HepG2 (cell line): ENCODE results near the gene SEC11A. TPM values are rescaled to one million over a fixed set of nuclear protein-coding genes. Genes with fewer than 3 reads are reported as not detected.
A peak's percentile ranks its signal among the peaks of the same experiment; 100 is the strongest.

Source experiments
- BCL6 ChIP-seq: IDR thresholded peaks from 2 replicates; pipeline ENCODE4 v1.6.1; 2016; ENCODE audit warnings: missing genetic modification reagents, missing compliant biosample characterization
- DMAP1 ChIP-seq: IDR thresholded peaks from 2 replicates; pipeline ENCODE4 v1.6.1; 2016
- SRY ChIP-seq: sonication (generic); formaldehyde crosslinking; IDR thresholded peaks from 2 replicates; pipeline ENCODE4 v1.8.0; 2022; ENCODE audit warnings: mild to moderate bottlenecking, missing genetic modification reagents
- STAT6 ChIP-seq: sonication (generic); formaldehyde crosslinking; IDR thresholded peaks from 2 replicates; pipeline ENCODE4 v1.4.0; 2020; ENCODE audit warnings: missing genetic modification reagents, mild to moderate bottlenecking, borderline replicate concordance
- TARDBP ChIP-seq: sonication (generic); formaldehyde crosslinking; IDR thresholded peaks from 2 replicates; pipeline ENCODE4 v1.8.0; 2022; ENCODE audit warnings: mild to moderate bottlenecking, missing genetic modification reagents
- ZBTB10 ChIP-seq: sonication (generic); formaldehyde crosslinking; IDR thresholded peaks from 2 replicates; pipeline ENCODE4 v1.4.0; 2020; ENCODE audit warnings: missing genetic modification reagents, borderline replicate concordance
- ZBTB33 ChIP-seq: sonication (generic); formaldehyde crosslinking; IDR thresholded peaks from 2 replicates; pipeline ENCODE4 v1.4.0; 2020; ENCODE audit warnings: missing genetic modification reagents
- ZNF101 ChIP-seq: sonication (generic); formaldehyde crosslinking; IDR thresholded peaks from 2 replicates; pipeline ENCODE4 v1.4.0; 2020; ENCODE audit warnings: mild to moderate bottlenecking, low read depth, missing genetic modification reagents, borderline replicate concordance
- ZNF225 ChIP-seq: sonication (generic); formaldehyde crosslinking; IDR thresholded peaks from 2 replicates; pipeline ENCODE4 v1.4.0; 2020; ENCODE audit warnings: mild to moderate bottlenecking, missing genetic modification reagents
- ZNF329 ChIP-seq: sonication (generic); formaldehyde crosslinking; IDR thresholded peaks from 2 replicates; pipeline ENCODE4 v1.9.0; 2021; ENCODE audit warnings: low read depth, mild to moderate bottlenecking, missing genetic modification reagents
- ZNF709 ChIP-seq: sonication (generic); formaldehyde crosslinking; IDR thresholded peaks from 2 replicates; pipeline ENCODE4 v1.5.0; 2020; ENCODE audit warnings: mild to moderate bottlenecking, missing genetic modification reagents
- polyA plus RNA-seq, 8 experiments: library from polyadenylated mRNA; depleted of rRNA in 3 of 8; stranded (reverse) in 7 of 8; unstranded in 1 of 8; fragments of >200 nt; fragmentation: Illumina TruSeq in 4 of 8; extraction: Trizol in 4 of 8; gene quantifications; 2 replicates each; pipeline versions ENCODE4 v1.2.1 to v1.2.3, GENCODE V29; 2011 to 2016; ENCODE audit warnings: low read depth in 4 of 8, missing spikeins in 1 of 8, mixed read lengths in 1 of 8; ENCODE audit not compliant: insufficient read depth in 1 of 8
- total RNA-seq, 5 experiments: library from RNA; depleted of rRNA; stranded (reverse); fragments of >200 nt; fragmentation: Illumina TruSeq; extraction: Trizol; gene quantifications; 2 replicates each; pipeline ENCODE4 v1.2.3, GENCODE V29; 2016; ENCODE audit warnings: low read depth in 1 of 5

The SEC11A gene
- total and polyA plus RNA-seq, 2 of the 13 experiments (the other 11 are each of a cell fraction or from before 2014, with no cell fraction given): 141 to 230 TPM

GRCh38 chr15:84657748-84658079, 58.2 kb downstream of the SEC11A start (continued):
- no peak for TF ChIP-seq ZNF329
- TF ChIP-seq ZBTB10: no peak
- no peak for TF ChIP-seq STAT6 (CRISPR knock-in tag)
- TF ChIP-seq TARDBP (CRISPR knock-in tag): no peak
- no peak for TF ChIP-seq ZNF225 (CRISPR knock-in tag)
- TF ChIP-seq ZNF101 (CRISPR knock-in tag): no peak
- no peak for TF ChIP-seq SRY (CRISPR knock-in tag)
- TF ChIP-seq DMAP1 (CRISPR knock-in tag): no peak
- TF ChIP-seq ZNF709 (CRISPR knock-in tag): 0 out of 2 replicates have a peak, but pooled peaks have one; percentile 38
- TF ChIP-seq ZBTB33 (CRISPR knock-in tag): no peak
- TF ChIP-seq BCL6: no peak
- TF ChIP-seq, all 625 proteins: peak for 4
